Left ventricle myocardium inferior (tissue), 1 donor: ENCODE measurements around the gene SLC22A3. TPM values are rescaled to one million over a fixed set of nuclear protein-coding genes. Genes with fewer than 3 reads are reported as not detected.
"Not testable (repeated sequence)": the region's sequence is repeated elsewhere in the genome, so short reads cannot be mapped to it uniquely, and the experiment has no call there.

Source experiments
- DNase-seq: peaks from one replicate; pipeline ENCODE4 v3.0.0-alpha.2; 2020
- H3K27ac ChIP-seq: fragments of 200-600 bp; replicated peaks from 2 replicates; pipeline ENCODE4 v1.8.0; 2021
- H3K27me3 ChIP-seq: fragments of 200-600 bp; 2 replicates; pipeline ENCODE4 v1.8.0; 2021; ENCODE audit warnings: low read depth
- H3K36me3 ChIP-seq: fragments of 200-600 bp; 2 replicates; pipeline ENCODE4 v1.8.0; 2021
- H3K4me1 ChIP-seq: fragments of 200-600 bp; 2 replicates; pipeline ENCODE4 v1.8.0; 2021
- H3K4me3 ChIP-seq: fragments of 200-600 bp; 2 replicates; pipeline ENCODE4 v1.8.0; 2021; ENCODE audit warnings: mild to moderate bottlenecking, moderate library complexity
- H3K9me3 ChIP-seq: fragments of 200-600 bp; replicated peaks from 2 replicates; pipeline ENCODE4 v1.8.0; 2021
- intact Hi-C: fragments of 100-400 bp; cut with micrococcal nuclease; formaldehyde crosslinking; loops from one replicate; pipeline ENCODE4 v1.11.0; 2022
- total RNA-seq: library from RNA; stranded (reverse); fragmentation: NEBNext Ultra II Directional; extraction: Animal tissue kit (Norgen Biotek cat#: 25700); gene quantifications from one replicate; pipeline ENCODE4 v1.2.1, GENCODE V29; 2021
- TF ChIP-seq, protein P1 (sequence below): fragments of 200-600 bp; IDR thresholded peaks from 2 replicates; pipeline ENCODE4 v1.8.0; 2021; ENCODE audit warnings: antibody characterized with exemption, mild to moderate bottlenecking, borderline replicate concordance
- donor health status: DM: no; HTN: yes; CAD: no; lungs with severe emphysema.

Gene SLC22A3
- total RNA-seq, 1 donor from 2014 or later, result 1.0 TPM

DNA sequence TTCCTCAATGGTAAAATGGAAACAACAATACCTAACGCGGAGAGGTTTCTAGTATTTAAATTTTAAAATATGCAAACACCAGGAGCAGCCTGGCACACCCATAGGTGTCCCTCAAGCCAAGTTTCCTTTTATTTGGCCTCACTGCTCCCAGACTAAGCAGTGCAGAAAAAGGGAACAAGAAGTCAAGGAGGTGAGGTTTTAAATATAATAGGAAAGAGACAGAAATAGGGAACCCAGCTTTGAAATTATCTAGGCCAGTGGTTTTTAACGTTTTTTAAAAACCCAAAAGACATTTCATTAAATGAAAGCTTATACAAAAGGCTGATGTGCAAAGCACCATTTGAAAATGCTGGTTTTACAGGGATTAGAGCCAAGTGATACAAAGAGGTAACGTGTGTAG lies 109.6 kb downstream of the SLC22A3 start:
- TF ChIP-seq, protein P1, sequence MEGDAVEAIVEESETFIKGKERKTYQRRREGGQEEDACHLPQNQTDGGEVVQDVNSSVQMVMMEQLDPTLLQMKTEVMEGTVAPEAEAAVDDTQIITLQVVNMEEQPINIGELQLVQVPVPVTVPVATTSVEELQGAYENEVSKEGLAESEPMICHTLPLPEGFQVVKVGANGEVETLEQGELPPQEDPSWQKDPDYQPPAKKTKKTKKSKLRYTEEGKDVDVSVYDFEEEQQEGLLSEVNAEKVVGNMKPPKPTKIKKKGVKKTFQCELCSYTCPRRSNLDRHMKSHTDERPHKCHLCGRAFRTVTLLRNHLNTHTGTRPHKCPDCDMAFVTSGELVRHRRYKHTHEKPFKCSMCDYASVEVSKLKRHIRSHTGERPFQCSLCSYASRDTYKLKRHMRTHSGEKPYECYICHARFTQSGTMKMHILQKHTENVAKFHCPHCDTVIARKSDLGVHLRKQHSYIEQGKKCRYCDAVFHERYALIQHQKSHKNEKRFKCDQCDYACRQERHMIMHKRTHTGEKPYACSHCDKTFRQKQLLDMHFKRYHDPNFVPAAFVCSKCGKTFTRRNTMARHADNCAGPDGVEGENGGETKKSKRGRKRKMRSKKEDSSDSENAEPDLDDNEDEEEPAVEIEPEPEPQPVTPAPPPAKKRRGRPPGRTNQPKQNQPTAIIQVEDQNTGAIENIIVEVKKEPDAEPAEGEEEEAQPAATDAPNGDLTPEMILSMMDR, result no peak
- Histone ChIP-seq H3K4me3 (no peak overlapping the region), H3K27me3 (no peaks in the 10 kb centered on the region), H3K27ac (no peak overlapping the region), H3K4me1 (peaks cover 7% of the 10 kb centered on the region), H3K9me3 (no peaks in the 10 kb centered on the region), H3K36me3 (no peaks in the 10 kb centered on the region)
- DNase-seq, result no peak
- intact Hi-C loops, result loop anchor here (10.0 kb wide), 1 partner anchor 323 kb away; no protein-coding TSS in a partner anchor

DNA sequence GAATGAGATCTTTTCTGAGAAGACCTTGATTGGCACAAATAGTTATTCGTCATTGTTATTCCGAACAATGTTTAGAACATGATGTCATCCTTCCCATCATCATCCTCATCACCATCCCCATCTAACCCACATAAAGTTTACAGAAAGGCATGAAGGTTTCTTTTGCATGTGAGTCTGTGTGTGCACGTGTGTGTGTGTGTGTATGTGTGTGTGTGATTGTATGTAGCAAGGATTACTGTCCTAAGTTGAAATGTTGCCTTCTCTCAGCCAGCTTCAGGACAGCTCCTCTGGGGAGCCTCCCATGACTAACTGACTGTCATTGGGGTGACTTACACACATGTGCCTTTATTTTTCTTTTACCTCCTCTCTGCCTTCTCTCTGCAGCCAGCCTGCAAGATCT lies 113.5 kb downstream of the SLC22A3 start:
- Histone ChIP-seq H3K4me3 (no peak overlapping the region), H3K36me3 (no peaks in the 10 kb centered on the region), H3K9me3 (no peaks in the 10 kb centered on the region), H3K27ac (no peak overlapping the region), H3K4me1 (no peaks in the 10 kb centered on the region), H3K27me3 (peaks cover 13% of the 10 kb centered on the region)
- intact Hi-C loops, result no loop called here
- DNase-seq, result no peak
- TF ChIP-seq, protein P1, result no peak

DNA sequence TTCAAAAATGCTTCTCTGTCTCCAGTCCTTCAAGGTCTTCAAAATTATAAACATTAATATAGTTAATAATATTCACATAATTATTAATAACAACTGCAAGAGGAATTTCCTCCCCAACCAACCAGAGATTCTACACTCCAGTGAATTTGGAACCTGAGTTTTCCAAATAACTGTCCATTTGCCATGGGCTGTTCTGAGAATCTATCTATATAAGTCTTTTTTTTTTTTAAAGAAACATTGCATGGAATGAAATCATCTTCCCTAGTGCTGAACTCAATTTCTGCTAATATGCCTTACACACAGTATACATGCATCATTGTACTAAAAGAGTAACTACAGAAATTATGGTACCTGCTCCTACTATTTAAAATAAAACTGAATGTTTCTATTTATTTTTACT lies 113.9 kb downstream of the SLC22A3 start:
- Histone ChIP-seq H3K27ac (no peak overlapping the region), H3K4me1 (no peaks in the 10 kb centered on the region), H3K9me3 (no peaks in the 10 kb centered on the region), H3K27me3 (peaks cover 13% of the 10 kb centered on the region), H3K4me3 (no peak overlapping the region), H3K36me3 (no peaks in the 10 kb centered on the region)
- TF ChIP-seq, protein P1, result no peak
- intact Hi-C loops, result no loop called here
- no peak for DNase-seq

DNA sequence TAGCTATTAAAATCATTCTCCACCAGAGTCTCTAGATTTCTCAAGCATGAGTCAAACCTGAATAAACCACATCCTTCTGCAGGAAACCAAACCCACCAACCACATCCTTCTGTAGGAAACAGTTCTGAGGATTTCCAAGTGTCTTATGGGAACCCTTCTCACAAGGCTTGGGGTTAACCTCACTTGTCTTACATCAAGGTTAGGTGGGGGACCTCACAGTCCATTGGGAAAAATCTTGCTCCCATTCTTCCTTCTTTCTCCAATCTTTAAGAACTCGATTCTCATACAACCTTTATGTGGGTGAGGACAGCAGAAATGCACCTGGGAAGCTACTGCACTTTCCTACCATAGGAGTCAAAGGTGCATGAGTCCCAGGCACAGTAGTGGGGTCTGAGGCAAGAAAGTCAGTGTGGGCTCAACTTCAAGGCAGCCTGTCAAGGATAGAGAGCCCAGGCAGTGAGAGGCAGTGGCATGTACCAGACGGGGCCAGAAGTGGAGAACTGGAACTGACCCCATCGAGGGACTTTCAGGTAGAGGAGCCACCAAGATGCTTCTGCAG lies 114.5 kb downstream of the SLC22A3 start:
- H3K4me1 ChIP-seq, result no peaks in the 10 kb centered on the region
- peaks cover 13% of the 10 kb centered on the region for H3K27me3 ChIP-seq
- TF ChIP-seq, protein P1, result no peak
- no peak overlapping the region for H3K4me3 ChIP-seq
- intact Hi-C loops, result no loop called here
- H3K27ac ChIP-seq, result no peak overlapping the region
- no peak for DNase-seq
- no peaks in the 10 kb centered on the region for H3K36me3 ChIP-seq
- H3K9me3 ChIP-seq, result no peaks in the 10 kb centered on the region

GRCh38 chr6:160464744-160465143 lies 116.6 kb downstream of the SLC22A3 start:
- TF ChIP-seq, protein P1, result no peak
- DNase-seq, result no peak
- H3K9me3 ChIP-seq, result no peaks in the 10 kb centered on the region
- H3K27me3 ChIP-seq, result peaks cover 13% of the 10 kb centered on the region
- H3K4me3 ChIP-seq, result no peak overlapping the region
- H3K27ac ChIP-seq, result no peak overlapping the region
- no peaks in the 10 kb centered on the region for H3K36me3 ChIP-seq
- intact Hi-C loops, result no loop called here
- no peaks in the 10 kb centered on the region for H3K4me1 ChIP-seq

DNA sequence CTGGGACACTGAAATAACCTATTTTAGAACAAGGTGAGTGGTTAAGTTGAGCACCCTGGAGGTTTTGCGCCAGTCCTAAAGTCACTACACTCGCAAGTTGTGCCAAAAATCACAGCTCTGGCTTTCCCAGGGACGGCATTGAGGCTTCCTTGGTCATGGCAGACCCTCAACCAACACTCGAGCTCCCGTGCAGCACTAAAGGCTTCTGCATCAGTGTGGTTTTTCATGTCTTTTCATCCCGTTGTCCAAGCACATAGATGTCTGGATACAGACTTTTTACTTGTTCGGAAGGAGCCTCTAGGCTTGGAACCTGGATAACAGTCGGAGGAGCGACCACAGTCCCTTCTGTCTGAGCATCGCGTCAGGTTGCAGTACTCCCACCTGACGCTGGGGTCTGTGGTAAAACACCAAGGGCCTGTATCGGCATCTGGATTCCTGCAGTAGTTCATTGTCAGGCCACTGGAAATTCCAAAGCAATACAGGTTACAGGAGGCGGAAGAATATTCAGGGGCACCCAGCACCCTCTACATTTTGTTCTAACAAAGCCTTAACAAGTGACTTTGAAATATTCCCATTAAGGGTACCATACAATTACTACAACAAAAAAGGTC lies 119.2 kb downstream of the SLC22A3 start:
- H3K9me3 ChIP-seq, H3K36me3 ChIP-seq, H3K27ac ChIP-seq, H3K4me1 ChIP-seq, DNase-seq, H3K4me3 ChIP-seq, intact Hi-C loops: not testable (repeated sequence)
- peaks cover 13% of the 10 kb centered on the region for H3K27me3 ChIP-seq
